SHP77 (cell line): Measurements from ENCODE around the gene PITPNC1.
"Not testable (repeated sequence)": the region's sequence is repeated elsewhere in the genome, so short reads cannot be mapped to it uniquely, and the experiment has no call there.

ENCODE experiments used
- DNase-seq, 2 experiments: peaks; one replicate each; lab custom pipeline; 2025; lab: John Stamatoyannopoulos, UW

The PITPNC1 gene

DNA sequence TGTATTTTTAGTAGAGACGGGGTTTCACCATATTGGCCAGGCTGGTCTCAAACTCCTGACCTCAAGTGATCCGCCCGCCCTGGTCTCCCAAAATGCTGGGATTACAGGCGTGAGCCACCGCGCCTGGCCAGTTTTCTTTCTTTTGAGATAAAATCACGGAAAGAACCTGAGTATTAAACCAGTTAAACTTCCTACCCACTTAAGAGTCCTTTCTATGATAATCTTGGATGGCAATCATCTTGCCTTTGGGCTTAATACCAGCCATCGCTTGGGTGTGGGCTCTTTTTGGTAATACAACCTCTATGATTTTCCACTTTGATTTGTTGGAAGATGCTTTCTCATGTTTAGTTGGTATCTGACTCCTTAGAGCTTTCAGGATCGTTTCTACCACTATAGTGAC lies 24.0 kb downstream of the PITPNC1 start:
- no peak for DNase-seq

DNA sequence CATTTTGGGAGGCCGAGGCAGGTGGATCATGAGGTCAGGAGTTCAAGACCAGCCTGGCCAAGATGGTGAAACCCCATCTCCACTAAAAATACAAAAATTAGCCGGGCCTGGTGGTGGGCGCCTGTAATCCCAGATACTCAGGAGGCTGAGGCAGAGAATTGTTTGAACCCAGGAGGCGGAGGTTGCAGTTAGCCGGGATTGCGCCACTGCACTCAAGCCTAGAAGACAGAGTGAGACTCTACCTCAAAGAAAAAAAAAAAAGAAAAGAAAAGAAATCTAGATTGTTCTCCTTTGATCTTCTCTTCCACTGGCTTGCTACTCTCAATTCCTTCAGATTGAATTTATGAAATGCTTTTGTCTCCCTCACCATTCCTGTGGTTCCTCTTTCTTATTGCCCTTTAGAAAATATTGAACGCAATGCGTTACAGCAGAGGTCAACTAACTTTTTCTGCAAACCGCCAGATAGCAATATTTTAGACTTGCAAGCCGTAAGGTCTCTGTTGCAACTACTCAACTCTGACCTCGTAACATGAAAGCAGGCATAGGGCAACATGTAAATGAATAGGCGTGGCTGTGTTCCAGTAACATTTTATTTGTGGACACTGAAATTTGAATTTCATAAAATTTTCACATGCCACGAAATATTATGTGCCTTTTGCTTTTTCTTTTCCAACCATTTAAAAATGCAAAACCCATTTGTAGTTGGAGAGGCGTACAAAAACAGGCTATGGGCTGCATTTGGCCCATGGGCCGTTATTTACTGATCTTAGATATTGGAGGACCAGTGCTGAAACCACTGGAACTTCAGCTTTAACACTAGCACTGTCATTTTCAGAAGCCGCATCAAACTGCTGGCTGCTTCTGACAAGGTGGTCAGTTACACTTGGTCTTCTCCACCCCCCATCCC lies 24.8 kb downstream of the PITPNC1 start:
- DNase-seq, result no peak

- no peak for DNase-seq
These were observed 26.0 kb downstream of the PITPNC1 start for GRCh38 chr17:67403065-67403464.

DNA sequence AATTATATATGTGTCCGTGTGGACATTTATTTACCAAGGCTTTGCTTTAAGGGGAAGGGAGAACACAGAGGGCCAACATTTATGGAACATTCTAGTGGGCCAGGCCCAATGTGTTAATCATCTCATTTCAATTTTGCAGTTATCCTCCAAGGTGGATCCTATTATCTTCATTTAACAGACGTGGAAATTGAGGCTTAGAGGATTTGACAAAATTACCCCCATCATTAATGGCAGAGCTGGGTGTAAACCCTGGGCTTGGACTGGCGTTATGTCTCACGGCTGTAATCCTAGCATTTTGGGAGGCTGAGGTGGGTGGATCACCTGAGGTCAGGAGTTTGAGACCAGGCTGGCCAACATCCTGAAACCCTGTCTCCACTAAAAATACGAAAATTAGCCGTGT lies 26.4 kb downstream of the PITPNC1 start:
- DNase-seq, result no peak

DNA sequence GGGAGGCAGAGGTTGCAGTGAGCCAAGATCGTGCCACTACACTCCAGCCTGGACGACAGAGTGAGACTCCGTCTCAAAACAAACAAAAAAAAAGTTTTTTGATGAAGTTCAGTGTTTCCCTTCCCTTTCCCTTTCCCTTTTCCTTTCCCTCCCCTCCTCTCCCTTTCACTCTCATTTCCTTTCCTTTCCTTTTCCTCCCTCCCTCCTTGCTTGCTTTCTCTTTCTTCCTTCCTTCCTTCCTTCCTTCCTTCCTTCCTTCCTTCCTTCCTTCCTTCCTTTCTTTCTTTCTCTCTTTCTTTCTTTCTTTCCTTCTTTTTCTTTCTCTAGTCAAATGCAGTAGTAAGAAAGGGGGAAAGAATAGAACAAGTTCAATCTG lies 31.4 kb downstream of the PITPNC1 start:
- not testable (repeated sequence) for DNase-seq

GRCh38 chr17:67411397-67411796 lies 34.3 kb downstream of the PITPNC1 start:
- no peak for DNase-seq

- no peak for DNase-seq
These were observed 35.0 kb downstream of the PITPNC1 start for GRCh38 chr17:67412032-67412431.

DNA sequence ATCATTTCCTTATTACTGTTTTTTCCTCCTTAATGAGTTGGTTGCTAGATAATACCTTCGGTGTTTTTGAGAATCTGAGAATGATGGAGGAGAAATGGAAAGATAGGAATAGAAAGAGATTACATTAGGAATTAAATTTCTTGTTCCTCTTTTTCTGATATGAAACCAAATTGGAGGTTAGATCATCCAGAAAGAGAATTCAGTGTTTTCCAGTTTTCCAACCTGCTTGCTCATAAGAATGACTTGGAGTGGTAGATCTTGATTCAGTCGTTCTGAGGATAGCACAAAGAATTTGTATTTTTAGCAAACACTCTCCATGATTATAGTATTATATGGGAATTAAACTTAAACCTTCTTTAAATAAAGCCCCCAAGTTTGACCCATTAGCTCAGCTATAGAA lies 35.9 kb downstream of the PITPNC1 start:
- DNase-seq, result no peak

DNA sequence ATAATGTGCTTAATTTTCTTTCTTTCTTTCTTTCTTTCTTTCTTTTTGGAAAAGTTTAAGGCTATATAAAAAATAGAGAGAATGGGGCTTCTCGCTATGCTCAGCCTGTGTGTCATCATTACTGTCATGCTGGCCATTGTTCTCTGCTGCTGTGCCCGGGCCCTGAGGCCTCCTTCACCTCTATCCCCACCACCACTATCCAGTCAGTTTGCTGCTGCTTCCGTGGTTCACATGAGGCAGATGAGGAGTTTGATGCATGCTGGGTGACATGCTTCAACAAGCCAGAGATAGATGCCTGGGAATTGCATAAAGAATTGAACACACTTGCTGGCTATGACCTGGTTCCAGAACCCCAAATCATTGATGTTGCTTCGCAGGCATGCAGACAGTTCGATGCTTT lies 36.3 kb downstream of the PITPNC1 start:
- no peak for DNase-seq

DNA sequence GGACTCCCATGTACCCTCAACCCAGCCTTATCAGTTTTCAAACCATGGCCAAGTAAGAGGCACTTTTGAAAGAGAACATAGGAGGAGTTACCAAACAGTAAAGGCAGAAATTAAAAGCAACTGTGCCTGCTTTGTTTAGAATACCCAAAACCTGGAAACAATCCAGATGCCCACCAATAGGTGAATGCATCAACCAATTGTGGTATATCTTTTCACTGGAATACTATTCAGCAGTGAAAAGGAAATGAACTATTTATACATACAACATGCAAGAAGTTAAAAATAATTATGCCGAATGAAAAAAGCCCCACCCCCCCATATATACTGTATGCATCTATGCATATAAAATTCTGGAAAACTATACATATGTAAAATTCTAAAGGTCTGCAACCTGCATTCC lies 37.0 kb downstream of the PITPNC1 start:
- DNase-seq, result no peak

DNA sequence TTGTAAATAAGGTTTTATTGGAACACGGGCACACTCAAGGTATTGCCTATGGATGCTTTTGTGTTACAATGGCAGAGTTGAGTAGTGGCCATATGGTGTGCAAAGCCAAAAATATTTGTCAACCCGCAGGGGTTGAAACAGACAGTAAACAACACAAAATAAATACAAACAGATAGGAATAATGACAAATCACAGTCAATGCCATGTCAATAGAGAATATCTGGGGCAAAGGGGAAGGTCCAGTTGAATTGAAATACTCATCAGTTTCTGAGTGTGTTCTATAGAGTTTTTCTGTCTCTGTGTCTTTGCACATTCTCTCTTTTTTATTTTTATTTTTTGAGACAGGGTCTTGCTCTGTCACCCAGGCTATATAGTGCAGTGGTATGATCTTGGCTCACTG lies 37.5 kb downstream of the PITPNC1 start:
- DNase-seq, result no peak

DNA sequence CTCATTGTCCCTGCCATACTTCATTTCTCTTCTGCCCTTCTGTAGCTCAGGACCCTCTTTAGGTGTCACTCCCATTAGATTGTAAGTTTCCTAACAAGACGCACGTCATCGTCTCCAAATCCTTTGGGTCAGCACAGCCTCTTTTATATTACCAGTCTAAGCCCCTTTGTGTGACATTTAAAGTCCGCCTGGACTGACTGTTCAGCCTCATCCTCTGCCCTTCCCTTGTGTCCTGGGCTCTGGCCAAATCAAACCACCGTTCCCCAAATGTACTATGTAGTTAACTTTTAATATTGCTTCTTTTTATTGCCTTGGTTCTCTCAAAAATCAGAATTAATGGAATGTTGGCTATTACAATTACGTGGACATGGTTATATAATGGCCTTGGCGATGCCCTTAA lies 38.2 kb downstream of the PITPNC1 start:
- no peak for DNase-seq

- peak; percentile 9 to 54 for DNase-seq
These were observed 40.4 kb downstream of the PITPNC1 start for GRCh38 chr17:67417507-67417906.

DNA sequence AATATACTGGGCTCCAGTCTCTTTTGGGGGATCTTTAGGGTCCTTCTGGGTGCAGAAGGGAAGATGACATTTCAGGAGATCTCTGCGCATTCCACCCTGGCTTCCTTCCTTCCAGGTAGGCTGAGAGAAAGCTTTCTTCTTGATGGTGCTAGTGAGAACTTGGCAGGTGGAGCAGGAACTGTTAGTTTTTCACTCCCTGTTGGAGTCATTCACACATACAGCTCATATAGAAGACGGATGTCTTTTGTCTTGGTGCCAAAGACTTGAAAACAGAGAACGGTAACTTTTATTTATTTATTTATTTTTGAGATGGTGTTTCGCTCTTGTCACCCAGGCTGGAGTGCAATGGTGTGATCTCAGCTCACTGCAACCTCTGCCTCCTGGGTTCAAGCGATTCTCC lies 43.9 kb downstream of the PITPNC1 start:
- no peak for DNase-seq

DNA sequence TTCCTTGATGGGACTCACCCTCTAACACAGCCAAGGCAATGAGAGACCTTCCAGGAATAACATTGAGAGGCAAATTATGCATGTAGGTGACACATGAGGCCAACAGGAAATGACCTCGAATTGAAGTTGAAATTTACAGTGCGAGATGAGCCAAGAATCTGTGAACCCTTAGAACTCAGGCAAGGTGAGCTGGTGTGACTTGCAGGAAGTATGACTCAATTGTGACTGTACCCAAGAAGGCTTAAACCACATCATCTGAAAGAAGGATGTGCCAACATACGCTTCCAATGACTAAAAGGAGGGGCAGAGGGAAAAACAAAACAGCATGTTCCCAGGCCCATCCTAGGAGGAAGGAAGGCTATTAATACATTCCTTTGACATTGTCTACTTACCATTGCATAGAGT lies 44.8 kb downstream of the PITPNC1 start:
- DNase-seq, result no peak

- not testable (repeated sequence) for DNase-seq
These were observed 45.2 kb downstream of the PITPNC1 start for GRCh38 chr17:67422296-67422695.

DNA sequence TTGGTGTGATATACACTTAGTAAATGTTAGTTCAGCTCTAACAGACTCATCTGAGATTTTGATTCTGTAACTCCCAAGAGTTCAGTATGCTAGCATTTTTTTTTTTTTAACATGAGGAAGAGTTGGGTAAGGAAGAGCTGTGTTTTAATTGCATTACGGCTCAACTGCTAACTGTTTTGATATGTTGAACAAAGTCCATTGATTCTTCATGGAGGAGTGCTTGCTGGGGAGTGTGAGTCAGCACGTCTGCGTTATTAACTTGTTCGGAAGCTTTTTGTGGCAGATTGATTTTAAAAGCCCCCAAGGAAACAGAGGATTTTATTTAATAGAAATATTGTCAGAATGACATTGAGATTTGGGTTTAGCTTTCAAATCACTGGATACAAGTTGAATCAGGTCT lies 45.8 kb downstream of the PITPNC1 start:
- no peak for DNase-seq

DNA sequence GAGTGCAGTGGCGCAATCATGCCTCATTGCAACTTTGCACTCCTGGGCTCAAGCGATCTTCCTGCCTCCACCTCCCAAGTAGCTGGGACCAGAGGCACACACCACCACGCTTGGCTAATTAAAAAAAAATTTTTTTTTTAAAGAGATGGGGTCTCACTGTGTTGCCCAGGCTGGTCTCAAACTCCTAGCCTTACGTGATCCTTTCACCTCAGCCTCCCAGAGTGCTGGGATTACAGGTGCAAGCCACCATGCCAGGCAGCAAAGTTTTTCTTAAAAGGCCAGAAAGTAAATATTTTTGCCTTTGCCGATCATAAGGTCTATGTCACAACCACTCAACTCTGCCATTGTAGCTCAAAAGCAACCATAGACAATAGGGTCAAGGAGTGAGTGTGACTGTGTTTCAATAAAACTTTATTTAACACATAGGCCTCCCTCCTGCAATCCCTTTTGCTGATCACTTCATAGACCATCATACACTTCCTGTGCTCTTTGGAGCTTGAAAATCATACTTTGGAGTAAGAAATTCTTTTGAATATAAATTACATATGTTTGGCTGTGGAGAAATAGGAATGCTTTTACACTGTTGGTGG lies 48.6 kb downstream of the PITPNC1 start:
- DNase-seq, result no peak

DNA sequence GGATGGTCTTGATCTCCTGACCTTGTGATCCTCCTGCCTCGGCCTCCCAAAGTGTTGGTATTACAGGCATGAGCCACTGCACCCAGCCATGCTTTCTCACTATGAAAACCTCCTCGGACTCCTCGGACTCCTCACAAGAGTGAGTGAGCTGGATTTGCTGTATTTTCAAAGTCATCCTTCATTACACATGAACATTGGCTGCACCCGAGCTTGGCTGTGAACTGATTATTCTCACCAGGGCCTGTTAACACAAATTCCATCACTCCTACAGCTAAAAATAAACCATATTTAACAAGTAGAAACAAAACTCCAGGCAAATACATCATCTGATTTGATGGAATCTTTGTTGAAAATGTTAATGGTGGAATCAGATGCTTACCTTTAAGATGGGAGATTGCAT lies 50.3 kb downstream of the PITPNC1 start:
- DNase-seq, result no peak

GRCh38 chr17:67430515-67430914 lies 53.4 kb downstream of the PITPNC1 start:
- not testable (repeated sequence) for DNase-seq

- no peak for DNase-seq
These were observed 54.4 kb downstream of the PITPNC1 start for GRCh38 chr17:67431249-67432015.

DNA sequence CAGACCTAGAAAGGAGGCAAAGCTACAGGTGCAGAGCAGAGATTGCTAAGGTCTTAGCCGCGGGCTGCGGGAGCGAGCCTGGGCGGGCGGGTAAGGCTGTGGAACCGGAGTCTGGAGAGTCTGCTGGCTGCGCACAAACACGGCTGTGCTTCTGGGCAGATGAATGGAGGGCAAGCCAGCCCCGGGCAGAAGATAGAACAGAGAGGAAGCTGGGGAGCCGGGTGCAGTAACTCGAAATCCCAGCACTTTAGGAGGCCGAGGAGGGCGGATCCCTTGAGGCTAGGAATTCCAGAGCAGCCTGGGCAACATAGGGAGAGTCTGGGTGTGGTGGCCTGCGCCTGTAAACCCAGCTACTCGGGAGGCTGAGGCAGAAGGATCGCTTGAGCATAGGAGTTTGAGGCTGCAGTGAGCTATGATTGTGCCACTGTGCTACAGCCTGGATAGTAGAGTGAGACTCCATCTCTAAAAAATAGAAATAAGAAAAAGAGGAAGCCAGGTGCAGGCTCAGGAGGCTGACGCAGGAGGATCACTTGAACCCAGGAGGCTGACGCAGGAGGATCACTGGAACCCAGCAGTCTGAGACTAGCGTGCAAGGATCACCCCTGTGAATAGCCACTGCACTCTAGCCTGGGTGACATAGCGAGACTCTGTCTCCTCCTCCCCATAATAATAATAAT lies 56.3 kb downstream of the PITPNC1 start:
- no peak for DNase-seq
